ENCODE data around the gene NSUN3.
"Not testable (repeated sequence)": the region's sequence is repeated elsewhere in the genome, so short reads cannot be mapped to it uniquely, and the experiment has no call there.

Gene NSUN3

DNA sequence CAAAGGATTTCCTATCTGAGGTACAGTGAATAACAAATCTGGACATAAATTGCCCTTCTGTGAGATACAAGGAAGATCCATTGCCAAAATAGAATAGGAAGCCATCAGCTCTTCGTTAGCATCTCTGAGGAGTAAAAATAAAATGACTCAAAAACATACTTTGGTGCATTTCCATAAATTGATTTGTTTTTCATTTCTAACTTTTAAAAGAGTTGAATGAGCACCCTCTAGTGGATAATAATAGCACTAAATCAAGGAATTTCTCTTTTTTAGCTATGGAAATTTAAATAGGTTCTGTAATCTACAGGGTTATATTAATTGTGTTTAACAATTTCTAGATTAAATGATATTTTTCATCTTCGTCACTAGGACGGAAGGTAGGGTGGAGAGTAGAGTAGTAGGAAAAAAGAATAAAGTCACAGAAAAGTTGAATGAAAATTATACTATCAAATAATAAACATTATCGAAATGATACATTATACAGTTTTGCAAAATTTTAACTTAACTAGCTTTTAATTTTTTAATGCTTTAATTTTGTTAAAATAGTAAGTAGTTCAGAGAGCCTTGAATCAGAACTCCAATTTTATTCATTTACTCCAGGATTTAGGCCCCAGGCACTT is 6.4 kb downstream of the NSUN3 start:
- DNase-seq = no peak

DNA sequence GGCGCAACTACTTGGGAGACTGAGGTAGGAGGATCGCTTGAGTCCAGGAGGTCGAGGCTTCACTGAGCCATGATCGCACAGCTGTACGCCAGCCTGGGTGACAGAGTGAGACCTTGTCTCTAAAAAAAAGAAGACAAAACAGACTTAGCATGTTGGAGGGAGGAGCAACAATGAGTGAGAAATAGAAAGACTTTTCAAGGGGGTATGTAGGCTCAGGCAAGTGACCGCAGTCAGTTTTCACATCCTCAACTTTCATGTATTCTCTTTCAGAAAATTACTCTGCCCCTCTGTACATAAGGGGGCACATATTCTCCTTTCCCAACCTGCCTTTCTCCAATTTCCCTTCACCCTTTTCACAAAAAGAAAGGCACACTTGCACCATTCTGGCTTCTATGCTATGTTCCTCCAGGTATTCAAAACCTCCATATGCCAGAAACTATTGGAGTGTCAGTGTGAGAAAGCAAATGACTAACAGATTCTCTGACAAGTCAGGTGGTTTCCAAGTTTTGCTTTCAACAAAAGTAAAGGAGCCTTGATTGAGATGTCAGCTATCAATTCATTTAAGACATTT is 7.6 kb downstream of the NSUN3 start:
- no peak for DNase-seq

DNA sequence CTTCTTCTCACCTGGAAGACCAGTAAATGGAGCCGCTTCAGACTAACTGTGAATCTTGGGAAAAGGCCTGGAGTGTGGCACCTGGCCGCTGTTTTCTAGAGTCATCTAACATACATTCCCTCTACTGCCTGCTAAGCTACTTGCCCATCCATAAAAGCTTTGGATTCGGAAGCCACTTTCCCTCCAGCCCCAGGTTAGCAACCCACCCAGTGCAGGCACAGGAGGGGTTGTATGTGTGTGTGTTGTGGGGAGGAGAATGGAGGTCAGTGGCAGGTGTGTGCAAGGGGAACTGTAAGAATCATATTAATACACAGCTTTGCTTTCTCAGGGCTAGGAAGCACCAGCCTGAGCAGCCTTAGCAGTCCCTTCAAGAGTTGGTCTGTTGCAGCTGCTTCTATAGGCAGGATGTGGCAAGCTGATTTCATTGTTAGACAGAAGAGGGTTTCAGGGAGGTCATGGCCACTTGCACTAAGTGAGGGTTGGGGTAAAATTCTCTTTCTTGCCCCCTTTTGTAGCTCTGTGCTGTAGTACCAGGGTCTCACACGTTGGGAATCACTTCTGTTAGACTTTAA is 8.9 kb downstream of the NSUN3 start:
- no peak for DNase-seq

- DNase-seq = no peak
Measured at GRCh38 chr3:94076055-94076454, 13.2 kb downstream of the NSUN3 start.

DNA sequence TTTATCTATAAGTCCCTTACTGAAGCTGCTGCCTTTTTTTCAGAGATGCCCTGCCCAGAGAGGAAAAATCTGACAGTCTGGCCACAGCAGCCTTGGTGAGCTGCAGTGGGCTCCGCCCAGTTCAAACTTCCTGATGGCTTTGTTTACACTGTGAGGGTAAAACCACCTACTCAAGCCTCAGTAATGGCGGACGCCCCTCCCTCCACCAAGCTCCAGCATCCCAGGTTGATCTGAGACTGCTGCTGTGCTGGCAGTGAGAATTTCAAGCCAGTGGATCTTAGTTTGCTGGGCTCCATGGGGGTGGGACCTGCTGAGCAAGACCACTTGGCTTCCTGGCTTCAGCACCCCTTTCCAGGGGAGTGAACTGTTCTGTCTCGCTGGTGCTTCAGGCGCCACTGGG is 17.7 kb downstream of the NSUN3 start:
- not testable (repeated sequence) for DNase-seq

GRCh38 chr3:94081884-94082283 is 19.0 kb downstream of the NSUN3 start:
- DNase-seq = no peak

DNA sequence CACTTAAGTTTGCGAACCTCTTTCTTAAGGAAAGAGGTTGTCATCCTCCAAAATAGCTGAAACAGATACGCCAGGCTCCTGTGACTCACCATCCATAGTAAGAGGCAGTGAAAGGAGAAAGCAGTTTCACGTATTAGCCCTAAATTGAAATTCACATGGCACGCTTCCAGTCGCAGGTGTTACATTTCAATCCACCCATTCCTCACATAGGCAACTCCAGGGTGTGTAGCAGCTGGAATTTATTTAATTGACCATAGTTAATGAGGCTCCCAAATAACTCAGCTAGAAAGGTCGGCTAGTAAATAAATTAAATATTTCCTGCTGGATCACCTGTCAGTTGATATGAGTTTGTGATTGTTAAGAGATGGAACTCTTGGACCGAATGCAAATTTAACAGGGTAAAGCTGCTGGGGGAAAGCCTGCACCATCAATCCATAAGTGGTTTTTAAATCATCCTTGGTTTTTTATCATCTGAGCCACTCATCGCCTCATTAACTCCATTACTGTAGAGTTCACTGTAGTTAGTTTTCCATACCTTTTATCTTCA is 19.6 kb downstream of the NSUN3 start:
- DNase-seq = no peak

GRCh38 chr3:94083261-94083660 is 20.4 kb downstream of the NSUN3 start:
- no peak for DNase-seq

GRCh38 chr3:94089126-94089525 is 26.3 kb downstream of the NSUN3 start:
- no peak for DNase-seq

DNA sequence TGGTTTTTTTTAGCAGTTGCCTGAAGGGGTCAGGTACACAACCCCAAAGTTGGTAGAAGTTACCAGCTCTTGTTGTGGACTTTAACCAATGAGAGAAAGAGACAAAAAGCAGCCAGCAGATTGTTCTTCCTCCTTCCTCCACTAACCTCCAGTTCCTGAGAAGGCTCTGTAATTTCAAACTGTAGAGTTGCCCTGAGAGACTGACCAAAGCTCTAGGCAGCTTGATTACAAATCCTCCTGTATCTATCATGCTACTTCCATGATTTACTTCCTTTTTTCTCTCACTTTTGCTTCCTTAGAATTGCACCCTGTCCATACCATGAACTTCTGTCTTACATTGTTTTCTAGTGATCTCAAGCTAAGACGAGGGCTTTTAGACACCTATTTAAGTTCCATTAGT is 29.2 kb downstream of the NSUN3 start:
- DNase-seq = no peak

DNA sequence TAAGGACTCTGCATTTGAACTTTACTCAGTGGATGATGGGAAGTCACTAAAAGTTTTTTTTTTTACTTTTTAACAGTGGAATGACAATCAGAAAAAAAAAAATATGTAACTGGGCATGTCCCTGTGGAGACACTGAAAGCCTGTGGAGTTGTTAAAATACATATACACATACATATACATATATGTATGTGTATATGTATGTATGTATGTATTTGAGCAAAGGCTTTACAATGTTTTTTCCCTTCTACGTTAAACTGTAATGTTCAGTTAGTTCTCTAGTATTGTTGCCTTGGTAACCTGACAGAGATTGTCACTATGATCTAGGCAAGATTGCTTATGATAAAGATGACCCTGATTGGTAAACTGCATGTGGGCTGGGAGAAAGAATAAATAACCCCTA is 30.3 kb downstream of the NSUN3 start:
- no peak for DNase-seq

- DNase-seq = no peak
Measured at GRCh38 chr3:94095111-94095510, 32.2 kb downstream of the NSUN3 start.

DNA sequence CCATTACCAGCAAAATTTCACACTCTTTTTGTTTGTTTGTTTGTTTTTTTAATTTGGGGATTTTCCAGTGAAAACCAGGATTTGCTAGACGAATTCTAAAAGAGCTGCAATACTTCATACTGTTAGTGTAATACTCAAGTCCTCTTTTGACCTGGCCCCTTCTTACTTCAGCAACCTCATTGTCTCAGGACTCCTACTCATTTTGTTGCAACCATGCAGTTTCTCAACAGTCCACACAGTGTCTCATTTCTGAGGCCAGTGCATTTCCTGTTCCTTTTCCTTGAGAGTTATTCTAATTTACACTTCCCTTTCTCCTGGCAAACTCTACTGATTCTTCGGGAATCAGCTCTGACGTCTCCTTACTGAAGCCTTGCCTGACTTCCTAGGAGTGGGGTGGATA is 35.6 kb downstream of the NSUN3 start:
- no peak for DNase-seq

GRCh38 chr3:94099311-94099710 is 36.5 kb downstream of the NSUN3 start:
- DNase-seq = no peak

DNA sequence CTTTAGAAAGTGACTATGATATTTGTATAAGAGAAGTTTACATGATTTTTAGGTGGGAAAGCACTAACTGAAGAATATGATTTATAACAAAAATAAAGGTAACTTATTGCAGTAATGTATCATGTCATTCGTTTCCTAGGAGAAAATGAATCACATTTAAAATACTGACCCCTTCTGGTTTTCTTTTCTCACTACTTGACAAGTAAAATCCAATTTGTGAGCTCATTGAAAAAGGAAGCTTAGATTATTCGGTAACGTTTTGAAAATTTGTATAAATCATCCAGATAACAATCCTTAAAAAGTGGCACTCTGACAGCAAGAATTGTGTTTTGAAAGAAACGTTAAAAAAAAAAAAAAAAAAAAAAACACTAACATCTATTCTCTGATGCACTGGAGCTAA is 39.0 kb downstream of the NSUN3 start:
- DNase-seq = no peak

- no peak for DNase-seq
Measured at GRCh38 chr3:94106268-94106667, 43.4 kb downstream of the NSUN3 start.

DNA sequence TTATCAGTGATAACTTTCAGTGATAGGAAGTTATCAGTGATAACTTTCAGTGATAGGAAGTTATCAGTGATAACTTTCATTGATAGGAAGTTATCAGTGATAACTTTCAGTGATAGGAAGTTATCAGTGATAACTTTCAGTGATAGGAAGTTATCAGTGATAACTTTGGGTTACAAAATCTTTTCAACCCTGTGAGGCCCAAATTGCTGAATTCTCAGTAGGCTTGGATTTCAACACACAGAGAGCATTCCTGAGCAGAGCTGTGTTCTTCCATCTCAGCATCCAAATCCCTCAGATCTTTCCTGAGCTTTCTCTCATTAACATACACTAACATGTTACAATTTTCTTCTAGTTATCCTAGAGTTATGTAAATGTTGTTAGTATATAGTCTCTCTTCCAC is 47.4 kb downstream of the NSUN3 start:
- DNase-seq = not testable (repeated sequence)

GRCh38 chr3:94110854-94111253 is 48.0 kb downstream of the NSUN3 start:
- no peak for DNase-seq

DNA sequence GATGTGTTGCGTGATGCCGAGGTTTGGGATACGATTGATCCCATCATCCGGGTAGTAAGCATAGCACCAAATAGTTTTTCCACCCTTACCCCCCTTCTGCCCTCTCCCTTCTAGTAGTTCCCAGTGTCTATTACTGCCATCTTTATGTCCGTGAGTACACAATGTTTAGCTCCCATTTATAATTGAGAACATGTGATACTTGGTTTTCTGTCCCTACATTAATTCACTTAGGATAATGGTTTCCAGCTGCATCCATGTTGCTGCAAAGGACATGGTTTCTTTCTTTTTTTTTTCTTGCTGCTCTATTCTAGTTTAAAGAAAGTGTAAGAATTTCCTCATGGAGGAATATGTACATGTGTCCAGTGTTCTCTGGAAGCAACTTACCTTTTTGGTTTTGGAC is 51.8 kb downstream of the NSUN3 start:
- no peak for DNase-seq

DNA sequence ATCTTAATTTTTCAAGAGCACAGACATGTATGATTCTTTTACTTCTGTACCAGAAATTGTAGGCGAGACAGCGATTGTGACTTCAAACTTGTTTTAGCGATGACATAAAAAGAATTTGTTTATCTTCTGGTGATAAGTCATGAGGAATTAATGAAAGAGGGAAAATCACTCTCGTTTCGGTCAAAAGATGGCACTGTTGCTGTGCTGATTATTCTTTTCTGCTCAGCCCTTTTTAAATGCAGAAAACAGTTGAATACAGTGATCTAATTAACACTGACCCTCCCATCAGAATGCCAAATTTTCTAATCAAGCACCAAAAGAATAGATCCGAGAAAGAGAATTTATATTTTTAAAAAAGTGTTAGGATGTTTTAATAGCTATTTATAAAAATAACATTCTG is 52.6 kb downstream of the NSUN3 start:
- no peak for DNase-seq

DNA sequence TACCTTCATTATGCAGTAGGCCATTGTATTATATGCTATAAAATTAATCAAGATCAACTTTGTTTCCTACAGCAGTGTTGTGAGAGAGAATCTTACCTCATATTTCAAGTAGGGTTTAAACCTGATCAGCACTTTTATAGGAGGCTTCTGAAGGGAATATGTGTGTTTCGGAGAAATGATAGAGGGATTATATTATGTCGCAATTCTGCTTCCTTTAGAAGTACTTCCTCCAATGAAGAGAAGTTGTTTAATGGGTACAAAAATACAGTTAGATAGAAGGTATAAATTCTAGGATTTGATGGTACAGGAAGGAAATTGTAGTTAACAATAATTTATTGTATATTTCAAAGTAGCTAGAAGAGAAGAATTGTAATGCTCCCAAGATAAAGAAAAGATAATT is 54.9 kb downstream of the NSUN3 start:
- no peak for DNase-seq

DNA sequence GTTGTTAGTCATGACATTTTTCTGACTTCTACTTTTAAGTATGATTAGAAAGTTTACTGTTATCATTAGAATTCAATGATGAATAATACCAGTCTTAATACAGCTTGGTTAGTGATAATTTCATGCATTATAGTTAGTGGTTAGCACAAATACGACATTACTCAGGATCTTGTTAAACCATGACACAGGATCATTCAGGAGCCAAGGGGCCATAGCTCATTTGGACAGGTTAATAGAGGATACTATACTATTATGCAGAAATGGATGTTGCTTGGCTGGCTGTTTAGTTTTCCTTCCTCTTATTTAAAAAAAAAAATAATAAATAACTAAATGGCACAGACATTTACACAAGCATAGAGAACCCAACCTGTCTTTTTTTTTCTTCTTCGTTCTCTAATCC is 55.5 kb downstream of the NSUN3 start:
- no peak for DNase-seq

- DNase-seq = no peak
Measured at GRCh38 chr3:94121161-94121560, 58.3 kb downstream of the NSUN3 start.

DNA sequence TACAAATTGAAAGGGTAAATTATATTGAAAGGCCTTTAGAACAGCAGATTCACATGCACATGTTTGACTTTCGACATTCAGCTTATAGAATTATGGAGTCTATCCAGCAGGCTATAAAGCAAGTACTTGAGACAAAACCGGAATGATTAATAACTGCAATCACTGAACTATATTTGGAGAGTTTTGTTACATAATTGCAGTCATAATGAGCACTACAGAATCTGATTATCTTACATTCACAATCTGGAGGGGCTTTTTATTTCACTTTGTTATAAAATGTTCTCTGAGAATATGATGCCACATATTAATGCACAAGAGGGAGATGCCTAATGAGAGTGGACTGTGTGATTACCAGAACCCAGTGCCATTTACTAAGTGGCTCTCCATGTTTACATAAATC is 64.3 kb downstream of the NSUN3 start:
- DNase-seq = no peak

DNA sequence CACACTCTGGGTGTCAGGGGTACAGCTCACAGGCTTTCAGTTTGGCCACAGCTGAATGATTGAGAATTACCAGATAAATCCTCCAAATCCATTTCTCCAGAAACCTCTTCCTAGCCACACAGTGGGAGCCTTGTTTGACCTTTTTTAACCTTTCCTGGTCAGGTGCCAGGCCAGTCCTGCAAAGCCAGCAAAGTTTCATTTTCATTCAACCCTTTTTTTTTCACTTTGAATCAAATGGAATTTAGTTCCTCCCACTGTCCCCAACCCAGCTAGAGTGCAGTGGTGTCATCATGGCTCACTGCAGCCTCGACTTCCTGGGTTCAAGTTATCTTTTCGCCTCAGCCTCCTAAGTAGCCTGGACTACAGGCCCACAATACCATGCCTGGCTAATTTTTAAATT is 67.8 kb downstream of the NSUN3 start:
- no peak for DNase-seq

All from activated naive CD4-positive, alpha-beta T cell treated with anti-CD3 and anti-CD28 coated beads, Interleukin-2, amount 50 U/mL, for 16 hours (primary cell).